NB4 (cell line): Measurements from ENCODE around the gene ZNF23.
"Not testable (repeated sequence)": the region's sequence is repeated elsewhere in the genome, so short reads cannot be mapped to it uniquely, and the experiment has no call there.

Experiments
- DNase-seq: peaks from one replicate; pipeline ENCODE4 v3.0.0; 2010; ENCODE audit warnings: low read depth
- H3K4me3 ChIP-seq: one replicate; pipeline ENCODE4 v1.5.1; 2011; ENCODE audit warnings: mild to moderate bottlenecking, low read depth, low read length, moderate library complexity
- CTCF ChIP-seq: IDR thresholded peaks from one replicate; pipeline ENCODE4 v1.5.1; 2012; ENCODE audit warnings: low read depth, low read length
- MYC ChIP-seq: IDR thresholded peaks from 2 replicates; pipeline ENCODE4 v1.6.1; 2011; ENCODE audit warnings: low read depth, low read length
- POLR2A ChIP-seq: IDR thresholded peaks from 2 replicates; pipeline ENCODE4 v1.6.1; 2011; ENCODE audit warnings: mild to moderate bottlenecking; ENCODE audit not compliant: insufficient read length; ENCODE audit errors: extremely low read depth
- TF ChIP-seq, protein P1 (sequence below): IDR thresholded peaks from 2 replicates; pipeline ENCODE4 v1.6.1; 2011; ENCODE audit warnings: low read depth, low read length

ZNF23 gene

DNA sequence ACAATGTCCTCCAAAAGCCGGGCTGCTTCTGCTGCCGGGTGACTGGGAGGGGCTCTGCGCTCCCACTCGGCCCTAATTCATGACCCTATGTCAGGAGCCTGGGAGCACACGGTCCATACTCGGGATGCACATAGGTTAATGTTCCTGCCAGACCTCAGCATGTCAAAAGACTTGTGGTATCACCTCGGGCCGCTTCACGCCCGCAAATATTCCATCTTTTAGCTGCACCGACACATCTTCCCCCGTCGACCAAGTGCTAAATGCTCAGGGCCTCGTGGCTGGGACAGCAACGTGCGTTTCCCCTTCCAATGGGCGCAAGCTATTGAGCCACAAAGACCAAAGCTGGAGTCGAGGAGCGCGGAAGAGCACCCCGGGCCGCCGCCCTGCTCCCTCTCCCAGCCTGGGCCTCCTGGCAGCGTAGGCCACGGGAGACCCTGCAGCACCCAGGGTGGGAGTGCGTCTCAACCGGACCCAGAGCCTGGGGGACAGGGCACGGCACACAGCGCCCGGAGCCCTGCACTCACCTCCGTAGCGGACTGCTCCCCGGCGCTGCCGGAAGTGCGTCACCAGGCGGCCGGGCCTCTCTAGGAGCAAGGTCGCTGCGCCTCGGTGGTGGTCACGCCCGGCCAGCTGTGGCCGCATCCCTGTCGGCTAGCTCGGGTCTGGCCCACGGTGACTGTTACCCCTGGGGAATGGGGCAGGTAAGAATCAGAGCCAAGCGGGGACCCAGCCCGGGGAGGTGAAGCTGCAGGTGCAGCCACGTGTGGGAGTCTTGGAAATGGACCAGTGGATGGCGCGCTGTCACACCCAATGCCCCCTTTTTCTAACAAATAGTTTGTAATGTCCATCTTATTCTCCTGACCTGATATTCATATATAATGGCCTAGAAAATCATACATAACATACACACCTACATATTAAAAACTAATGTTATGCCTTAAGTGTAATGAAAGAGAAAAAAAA lies at the start of gene ZNF23:
TSS of gene ZNF23 (minus strand) at position 562 of the 963 bp plus-strand sequence. CDS start 5,451 bp downstream, outside the sequence.
- DNase-seq: peak; percentile 85

GRCh38 chr16:71507061-71507460 lies 45.0 kb upstream of the ZNF23 start:
- no peak for DNase-seq
- TF ChIP-seq POLR2A: no peak
- TF ChIP-seq, protein P1, sequence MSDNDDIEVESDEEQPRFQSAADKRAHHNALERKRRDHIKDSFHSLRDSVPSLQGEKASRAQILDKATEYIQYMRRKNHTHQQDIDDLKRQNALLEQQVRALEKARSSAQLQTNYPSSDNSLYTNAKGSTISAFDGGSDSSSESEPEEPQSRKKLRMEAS: no peak
- H3K4me3 ChIP-seq: no peak overlapping the region

More for the DNA sequence above, at the start of gene ZNF23:
- peak within 1 kb of the TSS; percentile 94 for H3K4me3 ChIP-seq
- TF ChIP-seq POLR2A (peak; percentile 91), CTCF (no peak), MYC (peak; percentile 90)
- TF ChIP-seq, protein P1: peak; percentile 62; the same call in 1 of the 2 replicates

DNA sequence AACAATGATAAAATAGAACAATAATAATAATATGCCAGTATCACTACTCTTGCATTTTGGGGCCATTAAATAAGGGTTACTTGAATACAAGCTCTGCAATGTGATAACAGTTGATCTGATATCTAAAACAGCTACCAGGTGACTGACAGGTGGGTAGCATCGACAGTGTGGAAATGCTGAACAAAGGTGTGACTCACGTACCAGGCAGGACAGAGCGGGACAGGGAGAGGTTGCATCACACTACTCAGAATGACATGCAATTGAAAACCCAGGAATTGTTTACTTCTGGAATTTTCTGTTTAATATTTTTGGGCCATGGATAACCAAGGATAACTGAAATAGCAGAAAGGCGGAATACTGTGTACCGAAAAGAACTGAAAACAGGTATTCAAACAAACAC lies 42.9 kb upstream of the ZNF23 start:
- DNase-seq: no peak
- TF ChIP-seq POLR2A (no peak), MYC (no peak)
- H3K4me3 ChIP-seq: no peak overlapping the region

GRCh38 chr16:71504051-71504450 lies 42.0 kb upstream of the ZNF23 start:
- not testable (repeated sequence) for DNase-seq

DNA sequence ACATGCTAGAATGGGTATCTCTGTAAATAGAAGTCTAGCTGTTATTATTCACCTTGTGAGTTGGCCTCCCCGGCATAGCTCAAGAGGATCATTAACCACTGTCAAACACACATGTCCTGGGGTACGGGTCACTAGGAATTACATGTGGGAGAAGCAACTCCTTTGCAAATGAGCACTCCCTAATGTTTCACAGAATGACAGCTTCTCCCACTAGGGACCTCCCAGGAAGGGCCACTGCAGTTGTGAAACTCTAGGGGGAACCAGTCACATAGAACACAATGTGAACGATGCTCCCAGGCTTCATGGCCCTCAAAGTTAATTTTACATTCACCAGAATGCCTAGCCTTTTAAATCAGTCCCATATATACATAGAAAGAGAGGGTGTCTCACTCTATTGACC lies 39.5 kb upstream of the ZNF23 start:
- H3K4me3 ChIP-seq: no peak overlapping the region
- DNase-seq: peak; percentile 27
- TF ChIP-seq POLR2A (no peak), MYC (no peak), CTCF (no peak)
- TF ChIP-seq, protein P1: no peak

More at GRCh38 chr16:71504051-71504450, 42.0 kb upstream of the ZNF23 start:
- H3K4me3 ChIP-seq: not testable (repeated sequence)

DNA sequence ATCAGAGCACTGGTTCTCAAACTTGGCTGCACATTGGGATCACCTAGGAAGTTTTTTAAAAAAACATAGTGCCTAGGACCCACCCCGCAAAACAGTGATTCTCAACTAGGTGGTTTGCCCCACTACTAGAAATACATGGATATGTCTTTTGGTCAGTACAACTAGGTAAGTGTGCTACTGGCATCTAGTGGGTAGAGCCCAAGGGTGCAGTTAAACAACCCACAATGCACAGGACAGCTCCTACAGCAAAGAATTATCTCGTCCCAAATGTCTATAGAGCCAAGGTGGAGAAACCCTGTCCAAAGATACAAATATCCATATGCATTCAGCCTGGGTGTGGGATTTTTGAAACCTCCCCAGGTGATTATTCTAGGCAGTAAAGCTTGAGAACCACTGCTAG lies 38.9 kb upstream of the ZNF23 start:
- no peak for TF ChIP-seq MYC
- TF ChIP-seq CTCF: no peak
- TF ChIP-seq, protein P1: no peak
- no peak for TF ChIP-seq POLR2A
- DNase-seq: no peak
- H3K4me3 ChIP-seq: no peak overlapping the region

- H3K4me3 ChIP-seq: no peak overlapping the region
- peak; percentile 73 for TF ChIP-seq CTCF
- TF ChIP-seq, protein P1: no peak
- peak; percentile 73 for DNase-seq
Observed at GRCh38 chr16:71499775-71500364, 37.8 kb upstream of the ZNF23 start.
